GM19099 (cell line): ENCODE results near the gene IL36A.

Experiments
- POLR2A ChIP-seq: IDR thresholded peaks from 3 replicates; pipeline ENCODE4 v1.6.1; 2011; ENCODE audit warnings: low read depth; ENCODE audit not compliant: insufficient read length; ENCODE audit errors: extremely low read depth

IL36A gene

GRCh38 chr2:113054066-113054465, 48.8 kb downstream of the IL36A start:
- TF ChIP-seq POLR2A: no peak

DNA sequence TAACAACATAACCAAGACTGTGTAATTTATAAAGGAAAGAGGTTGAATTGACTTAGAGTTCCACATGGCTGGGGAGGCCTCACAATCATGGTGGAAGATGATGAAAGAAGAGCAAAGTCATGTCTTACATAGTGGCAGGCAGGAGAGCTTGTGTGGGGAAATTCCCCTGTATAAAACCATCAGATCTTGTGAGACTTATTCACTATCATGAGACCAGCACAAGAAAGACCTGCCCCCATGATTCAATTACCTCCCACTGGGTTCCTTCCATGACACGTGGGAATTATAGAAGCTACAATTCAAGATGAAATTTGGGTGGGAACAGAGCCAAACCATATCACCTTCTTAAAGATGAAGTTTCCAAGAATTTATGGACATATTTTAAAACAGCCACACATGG, 51.3 kb downstream of the IL36A start:
- TF ChIP-seq POLR2A: no peak

GRCh38 chr2:113057117-113057516, 51.9 kb downstream of the IL36A start:
- TF ChIP-seq POLR2A: no peak
